GM18519 (cell line): ENCODE results near the gene ROS1.
"Not testable (repeated sequence)": the region's sequence is repeated elsewhere in the genome, so short reads cannot be mapped to it uniquely, and the experiment has no call there.

Experiments used
- ATAC-seq: cut with Tn5 transposase; IDR thresholded peaks from one replicate; pipeline ENCODE4 v1.9.1; 2021; ENCODE audit warnings: mild to moderate bottlenecking, moderate library complexity; ENCODE audit not compliant: unreplicated experiment, low FRiP score

ROS1 gene

DNA sequence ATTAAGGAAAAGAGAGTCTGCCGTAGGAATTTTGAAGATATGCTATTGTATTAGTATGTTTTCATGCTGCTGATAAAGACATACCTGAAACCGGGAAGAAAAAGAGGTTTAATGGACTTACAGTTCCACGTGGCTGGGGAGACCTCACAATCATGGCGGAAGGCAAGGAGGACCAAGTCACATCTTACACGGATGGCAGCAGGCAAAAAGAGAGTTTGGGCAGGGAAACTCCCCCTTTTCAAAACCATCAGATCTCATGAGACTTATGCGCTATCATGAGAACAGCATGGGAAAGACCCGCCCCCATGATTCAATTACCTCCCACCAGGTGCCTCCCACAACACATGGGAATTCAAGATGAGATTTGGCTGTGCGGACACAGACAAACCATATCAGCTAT lies 16.6 kb upstream of the ROS1 start:
- not testable (repeated sequence) for ATAC-seq

DNA sequence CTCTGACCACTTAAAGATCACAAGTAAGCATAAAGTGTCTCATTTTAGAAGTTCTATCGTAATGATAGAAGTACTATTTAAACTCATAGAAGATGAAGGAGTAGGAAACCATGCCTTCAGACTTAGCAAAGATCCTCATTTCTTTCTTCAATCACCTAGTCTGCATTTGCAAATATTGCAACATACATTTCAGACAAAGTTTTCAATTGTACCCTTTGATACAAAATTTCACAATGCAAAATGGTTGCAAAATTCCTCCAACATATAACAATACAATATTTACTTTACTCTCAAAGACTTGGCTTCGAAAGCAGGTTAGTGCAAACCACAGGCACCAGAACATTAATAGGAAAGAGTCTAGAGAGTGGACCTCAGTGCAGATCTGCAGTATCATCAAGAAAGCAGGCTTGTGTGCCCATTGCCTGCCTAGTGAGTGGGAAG lies 16.1 kb upstream of the ROS1 start:
- no peak for ATAC-seq

DNA sequence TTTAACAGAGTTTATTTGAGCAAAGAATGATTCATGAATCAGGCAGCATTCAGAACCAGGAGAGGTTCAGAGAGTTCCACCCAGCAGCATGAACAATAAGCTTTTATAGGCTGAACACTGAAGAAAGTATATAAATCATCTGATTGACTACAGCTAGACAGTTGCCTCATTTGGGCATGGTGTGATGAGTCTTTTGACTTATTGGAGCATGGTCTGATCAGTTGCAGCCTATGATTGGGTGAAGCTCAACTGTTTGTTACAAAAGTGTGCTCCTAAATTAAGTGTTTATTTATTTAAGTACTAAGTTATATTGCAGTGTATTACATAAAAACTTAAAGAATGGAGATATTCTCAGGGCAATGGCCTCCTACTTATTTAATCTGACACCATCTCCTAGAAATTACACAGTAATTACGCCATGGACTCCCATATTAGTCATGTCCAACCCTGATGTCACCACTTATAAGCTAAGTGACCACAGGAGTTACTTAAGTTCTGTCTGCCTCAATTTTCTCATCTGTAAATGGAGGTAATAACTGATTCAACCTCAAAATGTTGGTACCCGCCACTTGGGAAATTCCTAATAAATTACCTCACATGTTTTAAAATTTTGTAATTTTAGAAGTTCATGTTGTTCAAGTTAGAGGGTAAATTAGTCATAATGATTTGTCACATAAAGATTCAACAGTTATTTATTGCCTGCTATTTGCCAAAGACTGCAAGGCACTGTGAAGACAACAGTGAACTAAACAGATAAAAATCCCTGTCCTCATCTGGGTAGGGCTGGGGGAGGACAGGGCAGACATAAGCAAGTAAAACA lies 15.2 kb upstream of the ROS1 start:
- no peak for ATAC-seq

DNA sequence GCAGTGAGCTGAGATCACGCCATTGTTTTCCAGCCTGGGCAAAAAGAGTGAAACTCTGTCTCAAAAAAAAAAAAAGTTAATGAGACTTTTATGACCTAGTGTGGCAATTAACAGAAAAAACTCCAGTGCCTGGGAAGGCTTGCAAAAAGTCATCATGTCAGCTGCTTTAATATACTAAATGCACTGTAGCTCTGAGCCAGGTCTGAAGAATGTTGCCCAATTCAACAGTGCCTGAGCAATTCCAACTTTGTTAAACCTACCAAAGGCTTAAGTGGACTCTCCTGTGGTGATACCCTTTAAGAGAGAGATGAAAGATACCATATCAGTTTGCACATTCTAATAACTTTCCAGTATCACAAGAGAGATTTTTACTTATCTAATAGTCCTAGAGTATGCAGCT lies 6.5 kb upstream of the ROS1 start:
- ATAC-seq, result no peak

DNA sequence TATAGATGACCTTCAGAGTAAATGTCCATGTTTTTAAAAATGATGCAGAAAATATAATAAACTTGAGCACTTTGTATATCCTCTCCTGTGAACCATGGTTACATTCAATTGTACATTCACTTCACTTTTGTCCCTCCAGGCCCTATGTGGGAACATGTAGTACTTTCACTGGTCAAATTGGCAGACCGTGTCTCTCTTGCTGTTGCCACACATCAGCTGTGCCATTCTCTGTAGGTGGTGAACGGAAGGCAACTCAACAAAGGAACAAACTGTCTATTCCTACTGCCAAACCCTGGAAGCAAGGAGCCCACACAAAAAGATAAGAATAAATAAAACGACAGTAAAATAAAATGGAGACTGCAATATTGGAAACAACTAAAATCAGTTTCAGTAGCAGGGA lies 2.0 kb downstream of the ROS1 start:
- no peak for ATAC-seq

DNA sequence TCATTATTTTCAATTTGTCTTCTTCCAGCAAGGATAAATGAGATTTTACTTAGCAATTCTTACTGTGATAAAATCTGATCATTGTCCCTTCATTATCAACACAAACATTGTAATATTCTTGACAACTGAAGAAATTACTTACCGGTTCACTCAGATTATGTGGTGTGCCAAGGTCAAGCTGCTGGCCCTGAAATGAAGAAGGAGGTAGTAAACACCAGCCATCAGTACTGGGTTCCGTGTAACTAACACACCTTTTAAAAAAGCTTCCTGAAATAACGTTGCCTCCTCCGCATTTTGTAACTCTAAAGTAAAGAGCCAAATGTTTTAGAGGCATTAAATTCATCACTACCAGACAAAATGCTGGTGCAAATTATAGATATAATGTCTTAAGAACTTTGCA lies 7.4 kb downstream of the ROS1 start:
- no peak for ATAC-seq

DNA sequence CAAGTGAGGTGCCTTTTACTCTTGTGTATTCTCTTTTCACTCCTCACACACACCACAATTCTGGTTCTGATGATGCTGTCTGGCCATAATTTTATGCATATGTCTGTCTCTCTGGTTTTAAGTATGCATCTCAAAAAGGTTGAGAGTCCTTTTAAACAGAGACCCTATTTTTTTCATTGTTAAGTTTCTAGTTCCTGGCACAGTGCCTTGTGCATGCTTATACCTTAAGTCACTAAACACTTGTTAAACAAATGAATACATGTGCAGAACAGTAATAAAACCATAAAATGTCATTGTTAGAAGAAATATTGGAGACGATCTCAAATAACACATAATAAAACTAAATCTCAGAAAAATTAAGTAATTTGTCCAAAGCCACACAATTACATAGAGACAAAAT lies 7.9 kb downstream of the ROS1 start:
- ATAC-seq, result no peak

DNA sequence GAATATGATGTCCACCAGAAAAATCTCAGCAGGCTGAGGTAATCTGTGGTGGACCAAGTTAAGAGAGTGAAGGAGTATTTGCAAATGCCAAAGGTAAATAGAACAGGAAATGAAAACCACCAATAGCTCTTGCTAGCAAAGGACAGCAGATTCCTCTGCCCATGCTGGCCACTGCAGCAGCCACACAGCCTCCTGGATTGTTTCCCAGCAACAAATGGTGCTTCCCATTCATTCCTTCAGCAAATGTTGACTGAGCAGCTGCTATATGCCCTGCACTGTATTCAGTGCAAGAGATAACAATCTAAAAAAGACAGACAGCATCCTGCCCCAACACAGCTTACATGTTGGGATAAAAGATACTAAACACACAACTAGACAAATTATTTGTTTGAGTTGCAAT lies 11.0 kb downstream of the ROS1 start:
- ATAC-seq, result no peak

DNA sequence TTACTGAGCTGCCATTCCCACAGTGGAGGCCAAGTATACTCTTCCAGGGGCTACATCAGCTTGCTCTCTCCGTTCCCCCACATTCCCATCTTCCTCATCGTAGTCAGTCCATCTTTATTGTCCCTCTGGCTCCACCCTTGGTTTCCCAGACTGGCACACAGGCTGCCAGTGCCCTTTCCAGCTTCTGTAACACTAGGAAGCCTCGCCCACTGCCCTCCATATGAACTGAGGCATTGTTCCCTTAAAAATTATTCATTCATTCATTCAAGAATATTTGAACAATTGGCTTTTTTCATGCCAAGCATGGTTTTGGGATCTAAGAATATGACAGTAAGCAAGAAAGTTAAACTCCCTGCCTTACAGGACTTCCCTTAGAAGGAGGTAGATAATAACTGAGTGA lies 14.3 kb downstream of the ROS1 start:
- no peak for ATAC-seq

DNA sequence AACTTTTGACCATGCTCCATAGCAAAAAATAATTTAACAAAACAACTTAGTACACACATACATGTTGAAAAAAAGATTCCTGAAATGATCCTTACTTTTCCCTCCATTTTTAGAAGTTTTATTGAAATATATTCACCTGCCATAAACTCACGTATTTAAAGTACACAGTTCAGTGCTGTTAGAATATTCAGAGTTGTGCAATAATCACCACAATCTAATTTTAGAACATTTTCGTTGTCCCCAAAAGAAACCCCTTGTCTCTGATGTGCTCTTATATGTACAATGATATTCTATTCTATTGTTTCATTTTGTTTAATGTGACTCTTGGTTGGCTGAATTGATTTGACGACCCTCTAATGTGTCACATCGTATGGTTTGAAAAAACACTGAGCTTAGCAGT lies 15.9 kb downstream of the ROS1 start:
- no peak for ATAC-seq

DNA sequence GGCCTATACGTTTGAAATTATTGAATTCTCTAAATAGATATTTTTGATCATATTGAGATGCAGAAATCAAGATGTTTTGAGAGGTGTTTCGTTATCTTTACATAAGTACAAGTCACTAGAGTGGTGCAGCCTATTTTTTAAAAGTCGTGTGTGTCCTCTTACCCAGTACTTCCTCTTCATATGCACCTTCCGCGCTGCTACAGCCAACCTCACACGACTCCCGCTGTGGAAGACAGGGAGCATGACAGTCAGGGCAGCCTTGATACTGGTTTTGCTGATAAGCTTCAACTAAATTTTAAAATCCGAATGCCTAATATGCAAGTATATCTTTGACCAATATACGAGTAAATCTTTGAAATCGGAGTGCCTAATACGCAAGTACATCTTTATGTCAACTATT lies 16.3 kb downstream of the ROS1 start:
- ATAC-seq, result no peak

DNA sequence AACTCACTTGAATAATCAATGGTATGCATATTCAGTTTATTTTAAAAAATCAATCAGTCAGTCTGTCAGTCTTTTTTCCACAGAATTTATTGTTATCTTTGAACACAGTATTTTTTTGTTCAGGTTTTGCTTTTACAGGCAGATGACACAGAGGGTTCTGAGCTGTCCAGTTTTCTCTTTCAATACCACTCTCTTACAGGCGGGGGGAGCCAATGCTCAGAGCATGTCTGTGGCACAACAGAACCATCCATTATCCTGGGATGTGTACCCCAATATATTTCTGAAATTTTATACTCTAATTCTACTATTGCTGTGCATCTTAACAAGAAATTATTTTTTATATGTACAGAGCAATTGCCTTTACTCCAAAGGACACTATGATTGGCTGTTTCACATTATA lies 21.2 kb downstream of the ROS1 start:
- no peak for ATAC-seq

DNA sequence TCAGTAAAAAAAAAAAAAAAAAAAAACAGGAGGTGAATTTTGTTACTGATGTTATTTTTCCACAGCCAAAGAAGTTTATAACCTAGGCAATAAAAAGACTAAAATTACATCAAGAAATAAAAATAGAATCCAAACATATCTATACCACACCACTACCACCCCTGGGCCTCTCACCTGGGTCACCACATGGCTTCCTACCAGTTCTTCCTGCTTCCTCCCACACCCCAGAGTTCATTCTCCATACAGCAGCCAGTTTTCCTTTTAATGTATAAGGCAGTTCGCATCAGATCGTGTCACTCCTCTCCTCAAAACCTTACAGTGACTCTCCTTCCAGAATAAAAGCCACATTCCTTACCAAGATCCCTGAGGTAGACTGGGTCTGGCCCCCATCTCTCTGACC lies 23.9 kb downstream of the ROS1 start:
- ATAC-seq, result no peak

DNA sequence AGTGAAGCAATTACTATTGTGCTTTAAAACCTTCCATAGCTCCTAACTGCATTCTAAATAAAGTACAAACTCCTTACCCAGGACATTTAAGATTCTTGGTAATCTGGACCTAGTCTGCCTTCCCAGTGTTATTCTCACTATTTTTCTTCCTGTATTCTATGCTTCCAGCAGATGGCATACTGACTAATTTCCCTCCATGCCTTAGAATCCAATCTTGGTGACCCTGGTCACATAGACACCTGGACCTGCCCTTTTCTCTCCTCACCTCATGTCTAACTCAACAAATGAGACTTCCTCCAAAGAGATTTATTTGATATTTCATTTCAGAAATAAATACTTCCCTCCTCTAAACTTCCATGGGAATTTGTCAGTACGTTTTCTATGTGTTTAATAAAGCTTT lies 25.8 kb downstream of the ROS1 start:
- no peak for ATAC-seq

DNA sequence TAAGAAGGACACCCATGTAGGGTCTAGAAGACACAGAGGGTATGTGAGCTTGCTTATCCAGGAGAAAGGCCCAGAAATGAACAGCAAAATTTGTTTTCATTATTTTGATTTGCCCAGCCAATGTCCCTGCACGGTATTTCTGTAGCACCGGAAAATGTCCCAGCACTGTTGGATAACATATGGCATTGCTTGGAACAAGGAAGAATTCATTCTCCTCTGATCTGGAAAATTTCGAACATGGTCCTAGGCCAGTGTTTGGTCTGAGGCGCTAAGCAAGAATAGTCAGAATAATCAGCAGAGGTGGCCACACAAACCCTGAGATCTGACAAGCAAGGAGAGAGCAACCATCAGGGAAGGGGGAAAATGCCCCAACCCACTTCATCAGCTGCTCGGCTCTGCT lies 26.6 kb downstream of the ROS1 start:
- ATAC-seq, result no peak

DNA sequence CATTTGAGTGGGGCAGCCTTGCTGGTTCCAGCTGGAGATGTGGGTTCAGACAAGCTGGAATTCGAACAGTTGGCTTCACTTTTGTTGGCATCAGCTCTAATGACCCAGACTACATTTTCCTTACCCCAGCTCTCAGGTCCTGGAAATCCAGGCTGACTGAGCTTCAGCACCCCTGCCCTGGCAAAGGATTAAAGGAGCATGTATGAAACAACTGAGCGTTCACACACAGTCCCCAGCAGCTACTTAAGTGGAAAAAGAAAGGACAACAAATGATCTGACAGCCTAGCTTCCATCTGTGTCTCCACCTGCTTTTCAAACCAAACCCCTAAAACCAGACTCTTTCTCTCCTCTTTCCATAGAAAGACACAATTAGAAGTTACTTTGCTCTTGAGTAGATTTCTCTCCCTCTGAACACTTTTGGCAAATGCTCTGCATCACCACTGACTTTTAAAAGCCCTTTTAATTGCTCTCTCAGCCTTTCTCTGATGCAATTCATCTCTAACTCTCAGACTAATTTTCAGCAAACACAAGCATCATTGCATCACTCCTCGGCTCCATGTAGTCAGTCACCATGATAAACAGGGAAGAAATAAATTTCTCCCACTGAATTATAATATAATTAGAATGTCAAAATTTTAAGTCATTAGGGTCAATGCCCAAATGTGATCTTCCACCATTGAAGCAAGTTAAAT lies 28.1 kb downstream of the ROS1 start:
- no peak for ATAC-seq

DNA sequence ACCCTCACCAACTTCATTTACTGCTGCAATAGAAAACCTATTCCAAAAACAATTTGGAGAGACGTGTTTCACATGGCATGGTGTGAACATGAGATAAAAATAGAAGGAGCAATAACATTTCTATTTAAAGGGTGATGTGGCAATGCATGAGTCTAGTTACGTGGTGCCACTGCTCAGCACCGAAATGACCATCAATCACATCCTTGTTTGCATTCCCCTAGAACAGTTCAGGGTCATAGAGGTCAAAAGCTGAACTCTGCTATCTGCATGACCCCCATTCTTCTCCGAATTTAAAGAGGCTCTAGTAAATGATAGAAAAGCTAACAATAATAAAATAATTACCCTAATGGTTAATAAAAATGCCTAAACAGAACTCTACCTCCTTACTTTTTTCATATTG lies 29.5 kb downstream of the ROS1 start:
- no peak for ATAC-seq

DNA sequence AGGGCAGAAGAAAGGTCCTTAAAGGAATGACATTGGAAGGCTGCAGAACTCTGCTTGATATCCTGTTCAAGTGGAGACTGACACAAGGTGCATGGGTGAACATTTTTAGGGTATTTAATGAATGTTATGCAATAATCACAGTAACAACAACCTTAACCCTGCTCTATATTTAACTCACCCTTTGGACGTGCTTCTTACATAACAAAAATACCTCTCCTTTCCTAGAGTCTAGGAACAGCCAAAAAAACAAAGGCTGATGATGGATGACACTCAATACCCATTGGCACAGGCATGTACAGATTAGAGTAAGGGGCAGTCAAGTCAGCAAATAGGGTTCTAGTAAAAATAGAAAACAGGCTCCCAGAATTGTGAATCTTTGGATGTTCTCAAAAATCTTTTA lies 30.6 kb downstream of the ROS1 start:
- no peak for ATAC-seq

DNA sequence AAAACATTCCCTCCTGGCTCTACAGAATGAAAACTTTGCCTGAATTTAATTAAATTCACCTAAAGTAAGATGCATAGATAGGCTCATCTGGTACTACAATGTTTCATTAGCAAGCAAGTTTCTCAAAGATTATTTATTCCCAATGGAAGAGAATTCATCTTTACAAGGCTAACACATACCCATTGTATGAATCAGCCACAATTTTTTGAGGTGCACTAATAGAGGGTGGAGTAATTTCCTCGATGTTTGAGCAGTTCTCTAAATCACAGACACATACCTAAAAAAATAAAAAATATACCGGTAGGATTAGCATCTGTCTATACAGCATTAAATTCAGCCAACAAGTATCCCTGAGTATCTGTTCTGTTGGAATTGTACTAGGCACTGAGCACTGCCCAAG lies 32.7 kb downstream of the ROS1 start:
- ATAC-seq, result no peak

DNA sequence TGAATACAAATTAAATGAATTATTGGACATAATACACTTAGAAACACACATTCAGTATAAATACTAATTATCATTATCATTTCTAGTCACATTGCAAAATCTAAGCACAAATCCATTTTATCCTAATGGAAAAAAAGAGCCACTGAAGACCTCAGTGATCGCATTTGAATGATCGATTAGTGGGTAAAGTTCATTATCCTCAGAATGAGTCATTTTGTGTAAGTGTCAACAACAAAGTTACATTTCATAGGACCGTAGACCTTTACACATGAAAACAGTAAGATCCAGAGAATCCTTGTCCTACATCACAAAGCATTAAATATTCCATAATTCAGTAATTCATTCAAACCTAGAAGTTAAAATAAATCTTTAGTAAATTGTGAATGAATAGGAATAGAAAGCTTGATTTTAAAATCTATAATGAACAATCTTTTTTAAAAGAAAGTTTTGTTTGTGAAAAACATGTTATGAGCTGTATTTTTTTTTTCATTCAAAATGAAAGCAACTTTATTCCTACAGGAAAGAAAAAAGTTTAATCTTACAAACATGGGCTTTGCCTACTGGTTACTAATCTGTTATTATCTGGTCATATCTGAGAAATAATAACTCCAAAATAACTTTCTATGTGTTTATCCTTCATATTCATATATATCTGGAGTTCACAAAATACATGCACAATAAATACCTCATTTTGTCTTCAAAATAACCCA lies 33.7 kb downstream of the ROS1 start:
- no peak for ATAC-seq

DNA sequence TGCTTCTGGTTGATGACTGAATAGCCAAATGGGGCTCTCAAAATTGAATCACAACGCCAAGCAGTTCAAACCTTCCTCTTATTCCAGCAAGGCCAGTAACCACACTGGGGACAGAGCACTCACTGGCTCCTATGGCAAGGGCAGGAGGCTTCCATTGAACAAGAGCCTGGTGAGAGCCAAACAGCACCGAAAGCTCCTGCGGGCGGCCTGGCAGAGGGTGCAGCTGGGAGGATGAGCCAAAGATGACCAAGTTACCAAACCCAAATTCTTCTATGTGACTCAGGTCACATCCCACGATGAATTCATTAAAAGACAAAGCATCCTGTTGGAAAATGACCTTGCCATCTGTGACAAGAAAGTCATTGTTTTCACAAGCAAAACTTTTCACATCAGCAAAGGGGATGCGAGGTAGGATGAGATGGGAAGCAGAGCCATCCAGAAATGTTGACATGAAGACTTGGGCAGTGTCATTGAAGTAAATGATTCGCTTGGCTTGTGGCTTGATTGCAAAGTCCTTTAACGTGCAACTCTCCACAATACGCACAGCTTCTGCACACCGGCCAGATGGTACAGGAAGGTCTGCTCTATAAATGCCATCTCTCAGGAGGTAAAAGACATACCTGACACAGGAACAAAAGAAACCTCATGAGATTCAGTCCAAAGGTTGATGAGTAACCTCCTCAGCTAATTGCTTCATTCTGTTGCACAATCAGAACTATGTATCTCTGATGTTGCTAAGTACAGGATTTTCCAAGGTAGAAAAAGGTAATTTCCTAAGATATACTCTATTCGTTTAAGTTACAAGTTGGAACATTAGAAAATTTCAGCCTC lies 36.3 kb downstream of the ROS1 start:
- ATAC-seq, result no peak
